Astrocyte (in vitro differentiated cells and primary cell): Measurements from ENCODE around the gene LGR6.

ENCODE experiments used
- EZH2 ChIP-seq: IDR thresholded peaks from 2 replicates; pipeline ENCODE4 v1.6.1; 2012; ENCODE audit warnings: mild to moderate bottlenecking, low read length, inconsistent platforms; ENCODE audit not compliant: insufficient read depth
- TF ChIP-seq, protein P1 (sequence below): IDR thresholded peaks from 2 replicates; pipeline ENCODE4 v1.5.1; 2011; ENCODE audit warnings: low read depth, mild to moderate bottlenecking, inconsistent platforms, low read length, moderate library complexity; ENCODE audit not compliant: insufficient read depth

DNA sequence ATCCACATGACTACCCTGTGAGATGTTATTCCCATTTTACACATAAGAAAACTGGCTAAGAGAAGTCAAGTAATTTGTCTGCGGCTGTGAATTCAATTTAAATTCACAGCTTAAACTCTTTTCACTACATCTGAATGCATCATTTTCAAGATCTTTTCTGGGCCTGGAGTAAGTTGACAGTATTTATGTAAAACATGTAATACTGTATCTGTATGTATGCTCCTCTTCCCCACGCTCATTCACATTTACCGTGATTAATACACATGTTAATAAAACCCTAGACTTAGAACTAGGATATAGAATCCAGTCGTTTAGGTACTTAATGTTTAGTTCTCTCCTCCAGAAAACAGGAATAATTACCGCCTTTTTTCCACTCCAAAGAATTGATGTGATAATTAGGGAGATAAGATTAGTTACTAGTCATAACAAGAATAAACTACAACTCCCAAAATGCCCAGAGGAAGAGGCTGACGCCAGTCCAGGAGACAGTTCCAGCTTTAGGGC lies 154.5 kb downstream of the LGR6 start:
- TF ChIP-seq, protein P1, sequence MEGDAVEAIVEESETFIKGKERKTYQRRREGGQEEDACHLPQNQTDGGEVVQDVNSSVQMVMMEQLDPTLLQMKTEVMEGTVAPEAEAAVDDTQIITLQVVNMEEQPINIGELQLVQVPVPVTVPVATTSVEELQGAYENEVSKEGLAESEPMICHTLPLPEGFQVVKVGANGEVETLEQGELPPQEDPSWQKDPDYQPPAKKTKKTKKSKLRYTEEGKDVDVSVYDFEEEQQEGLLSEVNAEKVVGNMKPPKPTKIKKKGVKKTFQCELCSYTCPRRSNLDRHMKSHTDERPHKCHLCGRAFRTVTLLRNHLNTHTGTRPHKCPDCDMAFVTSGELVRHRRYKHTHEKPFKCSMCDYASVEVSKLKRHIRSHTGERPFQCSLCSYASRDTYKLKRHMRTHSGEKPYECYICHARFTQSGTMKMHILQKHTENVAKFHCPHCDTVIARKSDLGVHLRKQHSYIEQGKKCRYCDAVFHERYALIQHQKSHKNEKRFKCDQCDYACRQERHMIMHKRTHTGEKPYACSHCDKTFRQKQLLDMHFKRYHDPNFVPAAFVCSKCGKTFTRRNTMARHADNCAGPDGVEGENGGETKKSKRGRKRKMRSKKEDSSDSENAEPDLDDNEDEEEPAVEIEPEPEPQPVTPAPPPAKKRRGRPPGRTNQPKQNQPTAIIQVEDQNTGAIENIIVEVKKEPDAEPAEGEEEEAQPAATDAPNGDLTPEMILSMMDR, result no peak
- TF ChIP-seq EZH2, result no peak
